ENCODE data around the gene ARL2.

The ARL2 gene

GRCh38 chr11:64994318-64994717 is 19.6 kb upstream of the ARL2 start:
- no peak overlapping the region for H3K27ac ChIP-seq (ENCODE audit: extremely low read depth, low read depth, low read length)
- no peaks in the 10 kb centered on the region for H3K9me3 ChIP-seq (ENCODE audit: control insufficient read depth, insufficient read depth, low read depth, low read length)
- no peak overlapping the region for H3K4me3 ChIP-seq (ENCODE audit: low read depth, low read length)
- H3K36me3 ChIP-seq (ENCODE audit: control insufficient read depth in 2 of 2, insufficient read depth in 1 of 2, low read length in 2 of 2): no peaks in the 10 kb centered on the region
- TF ChIP-seq ZXDB (tag by site-specific recombination; IDR thresholded peaks at IDR 0.05) (no peak), ZNF311 (tag by site-specific recombination; IDR thresholded peaks at IDR 0.05; ENCODE audit: borderline replicate concordance) (no peak), ZFHX2 (tag by site-specific recombination; conservative IDR thresholded peaks at IDR 0.05) (no peak), ZNF521 (tag by site-specific recombination; IDR thresholded peaks at IDR 0.05) (no peak), TCF7L2 (IDR thresholded peaks at IDR 0.05; ENCODE audit: borderline replicate concordance, low read depth, low read length) (no peak), HOXA7 (CRISPR knock-in tag; IDR thresholded peaks at IDR 0.05; ENCODE audit: borderline replicate concordance) (no peak), ZNF214 (tag by site-specific recombination; IDR thresholded peaks at IDR 0.05; ENCODE audit: borderline replicate concordance) (no peak), ZNF518A (tag by site-specific recombination; conservative IDR thresholded peaks at IDR 0.05; ENCODE audit: low read depth) (no peak), SP3 (tag by site-specific recombination; IDR thresholded peaks at IDR 0.05) (no peak), ZNF398 (tag by site-specific recombination; IDR thresholded peaks at IDR 0.05) (no peak), ZNF391 (tag by site-specific recombination; IDR thresholded peaks at IDR 0.05; ENCODE audit: borderline replicate concordance, low read depth) (no peak), ZNF2 (tag by site-specific recombination; IDR thresholded peaks at IDR 0.05) (no peak), SETDB1 (IDR thresholded peaks at IDR 0.05; ENCODE audit: insufficient read length, low read length) (no peak), ZNF626 (tag by site-specific recombination; IDR thresholded peaks at IDR 0.05) (no peak)
- TF ChIP-seq, protein P1, sequence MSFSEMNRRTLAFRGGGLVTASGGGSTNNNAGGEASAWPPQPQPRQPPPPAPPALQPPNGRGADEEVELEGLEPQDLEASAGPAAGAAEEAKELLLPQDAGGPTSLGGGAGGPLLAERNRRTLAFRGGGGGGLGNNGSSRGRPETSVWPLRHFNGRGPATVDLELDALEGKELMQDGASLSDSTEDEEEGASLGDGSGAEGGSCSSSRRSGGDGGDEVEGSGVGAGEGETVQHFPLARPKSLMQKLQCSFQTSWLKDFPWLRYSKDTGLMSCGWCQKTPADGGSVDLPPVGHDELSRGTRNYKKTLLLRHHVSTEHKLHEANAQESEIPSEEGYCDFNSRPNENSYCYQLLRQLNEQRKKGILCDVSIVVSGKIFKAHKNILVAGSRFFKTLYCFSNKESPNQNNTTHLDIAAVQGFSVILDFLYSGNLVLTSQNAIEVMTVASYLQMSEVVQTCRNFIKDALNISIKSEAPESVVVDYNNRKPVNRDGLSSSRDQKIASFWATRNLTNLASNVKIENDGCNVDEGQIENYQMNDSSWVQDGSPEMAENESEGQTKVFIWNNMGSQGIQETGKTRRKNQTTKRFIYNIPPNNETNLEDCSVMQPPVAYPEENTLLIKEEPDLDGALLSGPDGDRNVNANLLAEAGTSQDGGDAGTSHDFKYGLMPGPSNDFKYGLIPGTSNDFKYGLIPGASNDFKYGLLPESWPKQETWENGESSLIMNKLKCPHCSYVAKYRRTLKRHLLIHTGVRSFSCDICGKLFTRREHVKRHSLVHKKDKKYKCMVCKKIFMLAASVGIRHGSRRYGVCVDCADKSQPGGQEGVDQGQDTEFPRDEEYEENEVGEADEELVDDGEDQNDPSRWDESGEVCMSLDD (tag by site-specific recombination; IDR thresholded peaks at IDR 0.05): no peak
- H3K4me1 ChIP-seq (ENCODE audit: control insufficient read depth, insufficient read depth, low read length): no peaks in the 10 kb centered on the region
- ChIA-PET CTCF (no interaction called here), POLR2A (no interaction called here)

DNA sequence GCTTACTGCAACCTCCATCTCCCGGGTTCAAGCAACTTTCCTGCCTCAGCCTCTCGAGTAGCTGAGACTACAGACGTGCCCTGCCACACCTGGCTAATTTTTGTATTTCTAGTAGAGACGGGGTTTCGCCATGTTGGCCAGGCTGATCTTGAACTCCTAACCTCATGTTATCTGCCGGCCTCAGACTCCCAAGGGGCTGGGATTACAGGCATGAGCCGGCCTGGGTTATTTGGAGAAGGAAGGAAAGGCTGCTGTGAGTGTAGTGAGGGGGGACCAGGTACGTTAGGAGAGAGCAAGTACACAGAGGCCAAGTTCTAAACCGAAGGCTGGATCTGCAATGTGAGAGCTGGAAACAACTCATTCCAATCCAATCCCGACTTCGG is 17.6 kb upstream of the ARL2 start:
- Histone ChIP-seq H3K9me3 (ENCODE audit: control insufficient read depth, insufficient read depth, low read depth, low read length) (no peaks in the 10 kb centered on the region), H3K36me3 (ENCODE audit: control insufficient read depth in 2 of 2, insufficient read depth in 1 of 2, low read length in 2 of 2) (no peaks in the 10 kb centered on the region), H3K4me3 (ENCODE audit: low read depth, low read length) (no peak overlapping the region), H3K27ac (ENCODE audit: extremely low read depth, low read depth, low read length) (no peak overlapping the region), H3K4me1 (ENCODE audit: control insufficient read depth, insufficient read depth, low read length) (no peaks in the 10 kb centered on the region)
- ChIA-PET POLR2A (interaction anchor here (0.6 to 1.7 kb wide), 4 partner anchors 11 to 1483 kb away, joined by 3 to 4 read pairs (median 3); partner anchors contain the start of genes PPP2R5B and ZNHIT2), CTCF (interaction anchor here (0.5 to 3.7 kb wide), 13 partner anchors 17 to 193 kb away, joined by 3 to 15 read pairs (median 4); partner anchors contain the start of genes ARL2, CDC42BPG and MAP4K2)
- TF ChIP-seq MYNN (tag by site-specific recombination; IDR thresholded peaks at IDR 0.05; ENCODE audit: borderline replicate concordance) (no peak), ZBTB44 (tag by site-specific recombination; IDR thresholded peaks at IDR 0.05) (no peak), ZXDB (tag by site-specific recombination; IDR thresholded peaks at IDR 0.05) (no peak), KLF10 (tag by site-specific recombination; IDR thresholded peaks at IDR 0.05) (no peak), ZBTB11 (tag by site-specific recombination; conservative IDR thresholded peaks at IDR 0.05; ENCODE audit: low read depth) (no peak), ZNF580 (tag by site-specific recombination; IDR thresholded peaks at IDR 0.05) (no peak)
